Measurements from ENCODE around the gene AOAH. TPM values are rescaled to one million over a fixed set of nuclear protein-coding genes. Genes with fewer than 3 reads are reported as not detected.
"Not testable (repeated sequence)": the region's sequence is repeated elsewhere in the genome, so short reads cannot be mapped to it uniquely, and the experiment has no call there.

The AOAH gene
- total and polyA plus RNA-seq, 9 of the 15 experiments (the other 6 are each of a cell fraction or from before 2014, with no cell fraction given) = not detected

DNA sequence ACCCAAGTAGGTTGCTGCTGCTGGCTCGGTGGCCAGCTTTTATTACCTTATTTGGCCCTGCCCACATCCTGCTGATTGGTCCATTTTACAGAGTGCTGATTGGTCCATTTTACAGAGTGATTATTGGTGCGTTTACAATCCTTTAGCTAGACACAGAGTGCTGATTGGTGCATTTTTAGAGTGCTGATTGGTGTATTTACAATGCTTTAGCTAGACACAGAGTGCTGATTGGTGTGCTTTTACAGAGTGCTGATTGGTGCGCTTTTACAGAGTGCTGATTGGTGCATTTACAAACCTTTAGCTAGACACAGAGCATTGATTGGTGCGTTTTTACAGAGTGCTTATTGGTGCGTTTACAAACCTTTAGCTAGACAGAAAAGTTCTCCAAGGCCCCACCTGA, 219.7 kb downstream of the AOAH start:
- POLR2A ChIA-PET = interaction anchor here (1.0 to 1.6 kb wide), 3 partner anchors 12 to 15 kb away, joined by 3 read pairs; no protein-coding TSS in a partner anchor
- BruUV-seq (replicated peaks); in situ Hi-C loops (cut with MboI); H2AFZ ChIP-seq (ENCODE audit: low read depth, low read length); DNase-seq (ENCODE audit: extremely low read depth in 1 of 4, low spot score in 3 of 4); H3K9me3 ChIP-seq (replicated peaks; ENCODE audit: control insufficient read depth, insufficient read depth, low read depth, low read length); H4K20me1 ChIP-seq (replicated peaks; ENCODE audit: control insufficient read depth, insufficient read depth, low read length); intact Hi-C loops (cut with micrococcal nuclease); H3K9me1 ChIP-seq (ENCODE audit: control insufficient read depth, insufficient read depth, low read length); ATAC-seq; FAIRE-seq; H3K4me1 ChIP-seq (replicated peaks in 1 of 2; ENCODE audit: control insufficient read depth in 2 of 2, insufficient read depth in 2 of 2, low read length in 2 of 2); H3K27ac ChIP-seq (ENCODE audit: extremely low read depth, low read depth, low read length); H3K4me2 ChIP-seq (ENCODE audit: insufficient read depth, low read length); H3K4me3 ChIP-seq; H3K9ac ChIP-seq (ENCODE audit: insufficient read depth in 1 of 2, low read depth in 2 of 2, low read length in 2 of 2); H3K36me3 ChIP-seq (ENCODE audit: control insufficient read depth, insufficient read depth, low read length); H3K79me2 ChIP-seq (ENCODE audit: control insufficient read depth, insufficient read depth, low read length); CTCF ChIA-PET (ENCODE audit: low intra/inter-chr PET ratio): not testable (repeated sequence)
- H3K27me3 ChIP-seq (ENCODE audit: control insufficient read depth in 2 of 2, insufficient read depth in 2 of 2, low read length in 2 of 2) = peaks cover 10 to 11% of the 10 kb centered on the region in 2 experiments; a peak in 4 of 5 replicates
- 0% methylated on average over 5 of the region's 5 CpGs for WGBS (ENCODE audit: insufficient coverage, low coverage, missing lambda C conversion rate)
- peak; percentile 58 for TF ChIP-seq ASH1L (IDR thresholded peaks at IDR 0.05; ENCODE audit: borderline replicate concordance, low read depth, partially characterized antibody)
- peak; percentile 69 for TF ChIP-seq NFYB (IDR thresholded peaks at IDR 0.05; ENCODE audit: extremely low read depth, insufficient read length)
- TF ChIP-seq RBM25 (IDR thresholded peaks at IDR 0.05; ENCODE audit: low read depth, low read length, severe bottlenecking) = peak; percentile 10
- TF ChIP-seq ZNF316 (IDR thresholded peaks at IDR 0.05) = peak; percentile 68

DNA sequence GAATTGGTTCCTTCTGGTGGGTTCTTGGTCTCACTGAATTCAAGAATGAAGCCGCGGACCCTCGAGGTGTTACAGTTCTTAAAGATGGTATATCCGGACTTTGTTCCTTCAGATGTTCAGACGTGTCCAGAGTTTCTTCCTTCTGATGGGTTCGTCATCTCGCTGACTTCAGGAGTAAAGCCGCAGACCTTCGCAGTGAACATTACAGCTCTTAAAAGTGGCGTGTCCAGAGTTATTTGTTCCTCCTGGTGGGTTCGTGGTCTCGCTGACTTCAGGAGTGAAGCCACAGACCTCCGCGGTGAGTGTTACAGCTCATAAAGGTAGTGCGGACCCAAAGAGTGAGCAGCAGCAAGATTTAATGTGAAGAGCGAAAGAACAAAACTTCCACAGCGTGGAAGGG, 220.1 kb downstream of the AOAH start:
- H3K27ac ChIP-seq (ENCODE audit: extremely low read depth, low read depth, low read length); CTCF ChIA-PET (ENCODE audit: low intra/inter-chr PET ratio); H3K27me3 ChIP-seq (ENCODE audit: control insufficient read depth in 2 of 2, insufficient read depth in 2 of 2, low read length in 2 of 2); H3K9me1 ChIP-seq (ENCODE audit: control insufficient read depth, insufficient read depth, low read length); in situ Hi-C loops (cut with MboI); H3K4me3 ChIP-seq; H3K4me2 ChIP-seq (ENCODE audit: insufficient read depth, low read length); H3K4me1 ChIP-seq (replicated peaks in 1 of 2; ENCODE audit: control insufficient read depth in 2 of 2, insufficient read depth in 2 of 2, low read length in 2 of 2); BruUV-seq (replicated peaks); ATAC-seq; H2AFZ ChIP-seq (ENCODE audit: low read depth, low read length); H3K9ac ChIP-seq (ENCODE audit: insufficient read depth in 1 of 2, low read depth in 2 of 2, low read length in 2 of 2); H4K20me1 ChIP-seq (replicated peaks; ENCODE audit: control insufficient read depth, insufficient read depth, low read length); intact Hi-C loops (cut with micrococcal nuclease); FAIRE-seq; H3K9me3 ChIP-seq (replicated peaks; ENCODE audit: control insufficient read depth, insufficient read depth, low read depth, low read length); H3K36me3 ChIP-seq (ENCODE audit: control insufficient read depth, insufficient read depth, low read length); DNase-seq (ENCODE audit: extremely low read depth in 1 of 4, low spot score in 3 of 4); H3K79me2 ChIP-seq (ENCODE audit: control insufficient read depth, insufficient read depth, low read length): not testable (repeated sequence)
- 25% methylated on average over 17 of the region's 17 CpGs for WGBS (ENCODE audit: insufficient coverage, low coverage, missing lambda C conversion rate)
- POLR2A ChIA-PET = interaction anchor here (1.0 to 1.1 kb wide), 2 partner anchors 12 to 14 kb away, joined by 3 read pairs; no protein-coding TSS in a partner anchor
